ENCODE data around the gene ALPP.
"Not testable (repeated sequence)": the region's sequence is repeated elsewhere in the genome, so short reads cannot be mapped to it uniquely, and the experiment has no call there.

ALPP gene

DNA sequence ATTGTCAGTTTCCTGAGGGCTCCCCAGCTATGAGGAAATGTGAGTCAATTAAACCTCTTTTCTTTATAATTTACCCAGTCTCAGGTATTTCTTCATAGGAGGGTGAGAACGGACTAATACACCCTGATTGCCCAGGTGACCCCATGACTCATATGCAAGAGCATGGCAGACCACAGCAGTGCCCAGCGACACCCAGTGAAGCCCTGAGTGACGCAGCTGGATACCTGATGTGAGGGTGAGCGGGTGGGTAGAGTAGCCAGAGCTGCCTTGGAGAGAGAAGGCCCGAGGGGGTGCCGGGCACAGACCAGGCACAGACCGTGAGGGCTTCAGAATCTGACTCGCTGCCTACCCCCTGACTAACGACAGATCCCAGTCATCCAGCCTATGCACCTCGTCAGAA is 43.5 kb downstream of the ALPP start:
- no peak for DNase-seq (ENCODE audit: low read depth in 3 of 3)

DNA sequence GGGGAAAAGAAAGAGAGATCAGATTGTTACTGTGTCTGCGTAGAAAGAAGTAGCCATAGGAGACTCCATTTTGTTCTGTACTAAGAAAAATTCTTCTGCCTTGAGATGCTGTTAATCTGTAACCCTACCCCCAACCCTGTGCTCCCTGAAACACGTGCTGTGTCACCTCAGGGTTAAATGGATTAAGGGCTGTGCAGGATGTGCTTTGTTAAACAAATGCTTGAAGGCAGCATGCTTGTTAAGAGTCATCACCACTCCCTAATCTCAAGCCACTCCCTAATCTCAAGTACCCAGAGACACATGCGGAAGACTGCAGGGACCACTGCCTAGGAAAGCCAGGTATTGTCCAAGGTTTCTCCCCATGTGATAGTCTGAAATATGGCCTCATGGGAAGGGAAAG is 44.4 kb downstream of the ALPP start:
- not testable (repeated sequence) for DNase-seq (ENCODE audit: low read depth in 3 of 3)

DNA sequence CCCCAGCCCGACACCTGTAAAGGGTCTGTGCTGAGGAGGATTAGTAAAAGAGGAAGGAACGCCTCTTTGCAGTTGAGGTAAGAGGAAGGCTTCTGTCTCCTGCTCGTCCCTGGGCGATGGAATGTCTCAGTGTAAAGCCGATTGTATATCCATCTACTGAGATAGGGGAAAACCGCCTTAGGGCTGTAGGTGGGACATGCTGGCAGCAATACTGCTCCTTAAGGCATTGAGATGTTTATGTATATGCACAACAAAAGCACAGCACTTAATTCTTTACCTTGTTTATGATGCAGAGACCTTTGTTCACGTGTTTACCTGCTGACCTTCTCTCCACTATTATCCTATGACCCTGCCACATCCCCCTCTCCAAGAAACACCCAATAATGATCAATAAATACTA is 44.9 kb downstream of the ALPP start:
- DNase-seq (ENCODE audit: low read depth in 3 of 3): not testable (repeated sequence)

DNA sequence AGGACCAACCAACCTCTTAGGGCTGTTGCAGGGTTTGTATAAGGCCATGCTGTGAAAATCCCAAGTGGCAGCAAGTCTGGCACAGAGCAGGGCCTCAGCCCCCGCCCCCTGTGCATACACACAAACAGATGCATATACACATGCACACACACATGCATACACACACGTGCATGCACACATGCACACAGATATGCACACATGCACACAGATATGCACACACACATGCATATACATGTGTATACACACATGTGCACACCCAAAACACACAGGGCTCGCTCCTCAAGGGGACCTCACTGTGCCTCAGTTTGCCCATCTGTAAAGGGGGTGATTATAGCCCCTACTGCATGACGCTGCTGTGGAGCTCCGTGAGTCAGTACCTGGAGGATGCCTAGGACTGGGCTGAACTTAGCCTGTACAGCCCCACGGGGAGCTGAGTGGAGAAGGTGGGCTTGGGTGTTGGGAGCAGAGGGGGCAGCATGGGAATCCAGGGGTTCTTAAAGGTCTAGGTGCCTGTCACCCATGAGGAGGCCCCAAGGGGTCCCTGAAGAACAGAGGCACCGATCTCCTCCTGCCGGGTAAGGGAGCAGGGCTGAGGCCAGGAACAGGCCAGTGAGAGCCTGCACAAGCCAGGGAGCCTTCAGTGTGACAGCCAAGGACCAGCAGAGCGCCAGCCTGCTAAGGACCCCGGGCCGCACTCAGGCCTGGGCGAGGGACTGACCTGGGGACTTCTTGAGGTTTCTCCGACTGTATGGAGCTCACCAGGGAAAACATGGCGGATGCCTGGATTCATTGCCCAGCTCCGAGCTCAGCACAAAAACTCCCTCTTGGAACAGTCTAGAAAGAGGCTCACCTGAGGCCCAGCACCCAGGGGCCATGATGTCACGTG is 53.4 kb downstream of the ALPP start:
- no peak for DNase-seq (ENCODE audit: low read depth in 3 of 3)

Data from stimulated activated CD4-positive, alpha-beta T cell treated with anti-CD3 and anti-CD28 coated beads, TNF-alpha, amount 100 ng/mL, for 24 hours (primary cell).